ENCODE measurements around the gene EYS. TPM values are rescaled to one million over a fixed set of nuclear protein-coding genes. Genes with fewer than 3 reads are reported as not detected.

Gene EYS
- total and polyA plus RNA-seq, 7 donors: 0.07 to 0.46 TPM; not detected in 5

GRCh38 chr6:65170273-65170672 is 536.8 kb downstream of the EYS start:
- TF ChIP-seq EP300 (IDR thresholded peaks at IDR 0.05) (no peak), POLR2A (IDR thresholded peaks at IDR 0.05) (no peak), POLR2AphosphoS5 (IDR thresholded peaks at IDR 0.05) (no peak), CTCF (IDR thresholded peaks at IDR 0.05) (no peak)
- Histone ChIP-seq H3K27ac (no peak overlapping the region), H3K4me3 (no peak overlapping the region), H3K4me1 (no peaks in the 10 kb centered on the region), H3K36me3 (no peaks in the 10 kb centered on the region), H3K9me3 (no peaks in the 10 kb centered on the region), H3K27me3 (no peaks in the 10 kb centered on the region)
- intact Hi-C loops (cut with DNase I): no loop called here
- 8 to 52% methylated on average over 2 of the region's 2 CpGs for WGBS, 2 donors
- no peak for DNase-seq

GRCh38 chr6:65161661-65162060 is 545.4 kb downstream of the EYS start:
- no peak overlapping the region for H3K27ac ChIP-seq
- WGBS, 2 donors: 30 to 87% methylated on average over 1 of the region's 1 CpG
- no peaks in the 10 kb centered on the region for H3K36me3 ChIP-seq
- intact Hi-C loops (cut with DNase I): no loop called here
- H3K4me1 ChIP-seq: no peaks in the 10 kb centered on the region
- no peak overlapping the region for H3K4me3 ChIP-seq
- no peak for TF ChIP-seq POLR2AphosphoS5 (IDR thresholded peaks at IDR 0.05)
- TF ChIP-seq POLR2A (IDR thresholded peaks at IDR 0.05): no peak
- TF ChIP-seq EP300 (IDR thresholded peaks at IDR 0.05): no peak
- TF ChIP-seq CTCF (IDR thresholded peaks at IDR 0.05): no peak
- H3K27me3 ChIP-seq: no peaks in the 10 kb centered on the region
- no peaks in the 10 kb centered on the region for H3K9me3 ChIP-seq
- DNase-seq: no peak

GRCh38 chr6:65157025-65157424 is 550.0 kb downstream of the EYS start:
- intact Hi-C loops (cut with DNase I): no loop called here
- H3K9me3 ChIP-seq: no peaks in the 10 kb centered on the region
- DNase-seq: no peak

GRCh38 chr6:65155083-65155482 is 551.9 kb downstream of the EYS start:
- no peak overlapping the region for H3K27ac ChIP-seq
- no peaks in the 10 kb centered on the region for H3K4me1 ChIP-seq
- 81 to 84% methylated on average over 1 of the region's 1 CpG for WGBS, 2 donors
- TF ChIP-seq EP300 (IDR thresholded peaks at IDR 0.05): no peak
- TF ChIP-seq CTCF (IDR thresholded peaks at IDR 0.05): no peak
- no peak for DNase-seq
- H3K36me3 ChIP-seq: no peaks in the 10 kb centered on the region
- no peaks in the 10 kb centered on the region for H3K27me3 ChIP-seq
- H3K4me3 ChIP-seq: no peak overlapping the region
- intact Hi-C loops (cut with DNase I): no loop called here
- H3K9me3 ChIP-seq: no peaks in the 10 kb centered on the region

More at GRCh38 chr6:65157025-65157424, 550.0 kb downstream of the EYS start:
- Histone ChIP-seq H3K36me3 (no peaks in the 10 kb centered on the region), H3K27me3 (no peaks in the 10 kb centered on the region), H3K27ac (no peak overlapping the region), H3K4me3 (no peak overlapping the region), H3K4me1 (no peaks in the 10 kb centered on the region)
- WGBS, 2 donors: 53 to 56% methylated on average over 3 of the region's 3 CpGs
- TF ChIP-seq POLR2A (IDR thresholded peaks at IDR 0.05): no peak
- no peak for TF ChIP-seq CTCF (IDR thresholded peaks at IDR 0.05)

- no peaks in the 10 kb centered on the region for H3K4me1 ChIP-seq
- H3K9me3 ChIP-seq: peaks cover 0 to 4% (median 0%) of the 10 kb centered on the region in 4 donors
- H3K4me3 ChIP-seq: no peak overlapping the region
- intact Hi-C loops (cut with DNase I): no loop called here
- no peak overlapping the region for H3K27ac ChIP-seq
- no peaks in the 10 kb centered on the region for H3K36me3 ChIP-seq
- H3K27me3 ChIP-seq: no peaks in the 10 kb centered on the region
- DNase-seq: no peak
- 75 to 86% methylated on average over 1 of the region's 1 CpG for WGBS, 2 donors
- no peak for TF ChIP-seq EP300 (IDR thresholded peaks at IDR 0.05)
- TF ChIP-seq CTCF (IDR thresholded peaks at IDR 0.05): no peak
- TF ChIP-seq POLR2A (IDR thresholded peaks at IDR 0.05): no peak
- no peak for TF ChIP-seq POLR2AphosphoS5 (IDR thresholded peaks at IDR 0.05)
These were observed 557.2 kb downstream of the EYS start for GRCh38 chr6:65149841-65150240.
